Central memory CD8-positive, alpha-beta T cell (primary cell): Measurements from ENCODE around the gene CDK4.

ENCODE experiments used
- ATAC-seq: fragments of 150-1000 bp; cut with Tn5 transposase; replicated peaks from 2 replicates; pipeline ENCODE4 v1.10.0; 2022; ENCODE audit warnings: mild to moderate bottlenecking, moderate FRiP score, moderate number of reproducible peaks; ENCODE audit not compliant: poor library complexity, severe bottlenecking; ENCODE audit errors: extremely low read depth
- DNase-seq, 2 donors: peaks; one replicate each; pipeline ENCODE4 v3.0.0; 2021; ENCODE audit warnings: low spot score in 2 of 2
- H3K27ac Mint-ChIP-seq: one replicate; pipeline ENCODE4 v1.8.0; 2022; ENCODE audit warnings: low read depth, mild to moderate bottlenecking, moderate library complexity, mixed read lengths
- H3K27me3 Mint-ChIP-seq: one replicate; pipeline ENCODE4 v1.8.0; 2022; ENCODE audit warnings: mixed read lengths
- H3K36me3 Mint-ChIP-seq: one replicate; pipeline ENCODE4 v1.8.0; 2022; ENCODE audit warnings: mild to moderate bottlenecking, moderate library complexity, mixed read lengths; ENCODE audit not compliant: insufficient read depth
- H3K4me1 Mint-ChIP-seq: one replicate; pipeline ENCODE4 v1.8.0; 2022; ENCODE audit warnings: mixed read lengths
- H3K4me3 Mint-ChIP-seq: one replicate; pipeline ENCODE4 v1.8.0; 2022; ENCODE audit warnings: mild to moderate bottlenecking, moderate library complexity, mixed read lengths
- H3K9me3 Mint-ChIP-seq: one replicate; pipeline ENCODE4 v1.8.0; 2022; ENCODE audit warnings: mixed read lengths

Gene CDK4

DNA sequence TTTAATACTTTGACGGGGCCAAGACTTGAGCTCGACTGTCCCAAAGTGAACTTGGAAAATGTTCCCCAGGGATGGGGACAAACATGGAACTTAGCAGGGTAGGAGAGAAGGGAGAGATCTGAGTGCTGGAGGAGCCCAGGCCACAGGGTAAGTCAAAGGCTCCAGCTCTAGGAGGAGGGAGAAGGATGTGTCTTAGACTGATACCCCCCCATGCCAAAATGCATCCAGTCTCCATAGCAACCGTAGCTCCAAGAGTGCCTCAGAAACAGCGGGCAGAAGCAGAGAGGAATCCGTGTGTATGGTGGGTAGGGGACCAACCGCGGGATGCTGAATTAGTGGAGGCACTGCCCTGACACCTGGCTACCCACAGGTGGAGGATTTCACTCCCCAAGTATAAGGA, 12.7 kb downstream of the CDK4 start:
- Mint-ChIP-seq H3K4me1 (peaks cover 59% of the 10 kb centered on the region), H3K36me3 (peaks cover 27% of the 10 kb centered on the region), H3K9me3 (no peaks in the 10 kb centered on the region), H3K27me3 (no peaks in the 10 kb centered on the region), H3K27ac (peak overlapping the region; percentile 94), H3K4me3 (peak overlapping the region; percentile 83)
- ATAC-seq (no peak), DNase-seq (no peak)

DNA sequence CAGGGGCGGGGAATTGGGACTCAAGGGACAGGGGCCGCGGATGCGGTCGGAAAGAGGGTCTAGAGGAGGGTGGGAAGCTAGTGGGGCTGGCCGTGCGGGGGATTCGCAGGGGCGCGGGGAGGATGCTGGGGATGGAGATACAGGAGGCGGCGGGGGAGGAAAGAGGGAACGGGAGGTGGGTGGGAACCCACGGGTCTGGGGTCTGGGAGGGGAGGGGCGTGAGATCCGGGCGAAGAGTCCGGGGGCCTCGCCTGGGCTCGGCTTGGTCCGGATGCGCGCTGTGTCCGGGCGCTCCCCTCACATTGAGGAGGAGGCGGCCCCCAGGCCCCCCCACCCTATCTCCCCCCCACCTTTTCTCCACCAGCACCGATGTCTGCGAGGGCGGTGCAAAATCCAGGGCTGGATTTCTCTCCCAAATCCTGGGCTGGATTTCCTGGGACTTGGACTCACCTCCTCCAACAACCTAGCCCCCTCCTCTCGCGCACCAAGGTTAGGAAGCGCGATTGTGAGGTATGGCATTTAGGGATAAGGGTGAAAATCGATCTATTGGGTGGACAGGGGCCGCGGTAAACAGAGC, 13.4 kb downstream of the CDK4 start, which contains the start of gene AGAP2:
AGAP2 (minus strand) TSS at position 82 of the 577 bp plus-strand sequence. CDS start 496 bp downstream, outside the sequence.
- DNase-seq (no peak), ATAC-seq (no peak)
- Mint-ChIP-seq H3K27me3 (no peaks in the 10 kb centered on the region), H3K9me3 (no peaks in the 10 kb centered on the region), H3K36me3 (peaks cover 29% of the 10 kb centered on the region), H3K27ac (peak within 1 kb of the TSS; percentile 94), H3K4me1 (peaks cover 55% of the 10 kb centered on the region), H3K4me3 (peak within 1 kb of the TSS; percentile 83)

DNA sequence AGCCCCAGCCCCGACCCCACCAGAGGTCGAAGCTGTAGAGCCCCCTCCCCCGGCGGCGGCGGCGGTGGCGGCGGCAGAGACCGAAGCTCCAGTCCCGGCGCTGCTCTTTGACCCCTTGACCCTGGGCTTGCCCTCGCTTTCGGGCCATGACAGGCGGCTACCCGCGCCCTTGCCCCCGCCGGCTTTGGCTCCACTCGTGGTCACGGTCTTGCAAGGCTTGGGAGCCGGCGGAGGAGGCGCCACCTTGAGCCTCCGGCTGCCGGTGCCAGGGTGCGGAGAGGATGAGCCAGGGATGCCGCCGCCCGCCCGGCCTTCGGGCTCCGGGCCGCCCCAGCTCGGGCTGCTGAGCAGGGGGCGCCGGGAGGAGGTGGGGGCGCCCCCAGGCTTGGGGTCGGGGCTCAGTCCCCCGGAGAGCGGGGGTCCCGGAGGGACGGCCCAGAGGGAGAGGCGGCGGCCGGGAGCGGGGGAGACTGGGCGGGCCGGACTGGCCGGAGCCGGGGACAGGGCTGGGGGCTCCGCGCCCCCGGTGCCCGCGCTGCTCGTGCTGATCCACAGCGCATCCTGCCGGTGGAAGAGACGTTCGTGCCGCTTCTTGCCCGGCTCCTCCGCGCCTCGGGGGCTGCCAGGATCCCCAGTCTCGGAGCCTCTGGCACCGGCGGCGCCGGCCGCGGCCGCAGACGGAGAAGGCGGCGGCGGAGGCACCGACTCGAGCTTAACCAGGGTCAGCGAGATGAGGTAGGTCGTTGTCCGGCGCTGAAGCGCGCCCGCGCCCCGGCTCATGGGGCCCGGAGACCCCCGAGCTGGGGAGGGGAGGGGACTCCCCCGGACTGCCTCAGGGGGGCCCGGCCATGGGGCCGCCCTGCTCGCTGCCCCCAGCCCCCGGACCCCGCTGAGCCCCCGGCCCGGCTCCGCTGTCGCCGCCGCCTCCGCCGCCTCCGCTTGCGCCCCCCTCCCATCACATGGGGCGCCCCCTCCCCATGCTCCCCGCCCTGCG, 14.3 kb downstream of the CDK4 start:
- ATAC-seq = no peak
- Mint-ChIP-seq H3K36me3 (peaks cover 32% of the 10 kb centered on the region), H3K4me3 (no peak overlapping the region), H3K27ac (no peak overlapping the region), H3K27me3 (no peaks in the 10 kb centered on the region), H3K4me1 (peaks cover 59% of the 10 kb centered on the region), H3K9me3 (no peaks in the 10 kb centered on the region)
- no peak for DNase-seq

DNA sequence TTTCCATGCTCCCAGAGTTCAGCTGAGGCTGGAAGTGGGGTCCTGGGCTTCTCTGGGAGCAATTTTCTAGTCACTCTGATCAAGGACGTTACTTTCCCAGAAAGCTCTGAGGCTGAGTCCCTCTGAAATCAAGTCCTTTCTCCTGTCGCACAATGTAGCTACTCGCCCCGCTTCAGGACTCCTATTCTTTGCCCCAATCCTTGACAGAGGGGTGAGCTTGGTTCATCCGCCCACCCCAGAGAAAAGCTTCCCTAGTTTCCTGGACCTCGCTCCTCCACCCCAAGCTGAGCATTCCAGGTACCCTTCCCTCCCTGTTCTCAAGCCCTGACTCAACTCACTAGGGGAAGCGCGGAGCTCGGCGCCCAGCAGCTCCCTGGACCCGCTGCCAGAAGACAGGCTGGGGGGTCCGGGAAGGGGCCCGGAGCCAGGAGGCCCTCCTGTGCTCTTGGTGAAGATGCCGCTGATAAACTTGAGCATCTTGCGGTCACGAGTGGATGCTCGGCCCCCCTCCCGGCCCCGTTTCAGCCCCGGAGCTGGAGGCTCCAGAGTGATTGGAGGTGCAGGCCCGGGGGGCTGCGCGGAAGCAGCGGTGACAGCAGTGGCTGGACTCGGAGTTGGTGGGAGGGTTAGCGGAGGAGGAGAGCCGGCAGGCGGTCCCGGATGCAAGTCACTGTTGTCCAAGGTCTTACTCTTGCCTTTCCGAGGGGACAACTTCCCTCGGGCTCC, 15.2 kb downstream of the CDK4 start:
- H3K4me1 Mint-ChIP-seq = peaks cover 56% of the 10 kb centered on the region
- ATAC-seq = no peak
- H3K36me3 Mint-ChIP-seq = peaks cover 38% of the 10 kb centered on the region
- peak overlapping the region; percentile 84 for H3K27ac Mint-ChIP-seq
- H3K4me3 Mint-ChIP-seq = peak overlapping the region; percentile 13
- H3K9me3 Mint-ChIP-seq = no peaks in the 10 kb centered on the region
- no peak for DNase-seq
- H3K27me3 Mint-ChIP-seq = no peaks in the 10 kb centered on the region

DNA sequence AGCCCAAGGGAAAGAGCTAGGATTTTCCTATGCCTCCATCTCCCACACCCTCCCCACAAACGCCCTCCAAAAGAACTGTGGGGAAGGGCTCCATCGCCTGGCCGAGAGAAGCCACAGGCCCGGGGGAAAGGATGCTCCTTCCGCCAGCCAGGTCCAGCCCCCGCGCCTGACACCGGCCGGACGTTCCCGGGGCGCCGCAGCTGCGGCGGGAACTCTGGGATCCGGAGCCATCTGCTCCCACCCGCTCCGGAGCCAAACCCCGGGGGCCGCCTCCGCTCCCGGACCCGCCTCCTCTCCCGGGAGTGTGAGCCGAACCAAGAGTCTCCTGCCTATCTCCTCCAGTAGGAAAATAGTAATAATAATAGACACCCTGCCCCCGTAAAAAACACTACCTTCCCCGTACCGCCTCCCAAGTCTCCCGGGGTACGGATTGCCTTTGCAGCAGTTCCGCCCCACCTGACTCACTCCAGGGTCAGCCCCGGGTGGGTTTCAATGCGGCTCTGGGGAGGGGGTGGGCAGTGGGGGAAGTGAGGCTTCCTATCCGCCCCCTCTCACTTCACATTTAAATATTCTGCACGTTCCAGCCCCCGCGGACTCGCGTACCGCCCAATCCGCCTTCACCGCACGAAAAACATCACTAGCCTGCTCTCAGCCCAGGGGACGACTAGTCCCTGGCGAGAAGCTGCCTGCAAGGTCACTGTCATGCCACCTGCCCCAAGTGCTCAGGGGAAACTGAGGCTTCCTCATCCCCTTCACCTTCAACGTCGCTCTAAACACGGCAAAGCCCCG, 16.0 kb downstream of the CDK4 start:
- Mint-ChIP-seq H3K27ac (peak overlapping the region; percentile 84), H3K4me1 (peaks cover 49% of the 10 kb centered on the region), H3K27me3 (no peaks in the 10 kb centered on the region), H3K9me3 (no peaks in the 10 kb centered on the region), H3K36me3 (peaks cover 41% of the 10 kb centered on the region), H3K4me3 (peak overlapping the region; percentile 13)
- no peak for DNase-seq
- no peak for ATAC-seq

DNA sequence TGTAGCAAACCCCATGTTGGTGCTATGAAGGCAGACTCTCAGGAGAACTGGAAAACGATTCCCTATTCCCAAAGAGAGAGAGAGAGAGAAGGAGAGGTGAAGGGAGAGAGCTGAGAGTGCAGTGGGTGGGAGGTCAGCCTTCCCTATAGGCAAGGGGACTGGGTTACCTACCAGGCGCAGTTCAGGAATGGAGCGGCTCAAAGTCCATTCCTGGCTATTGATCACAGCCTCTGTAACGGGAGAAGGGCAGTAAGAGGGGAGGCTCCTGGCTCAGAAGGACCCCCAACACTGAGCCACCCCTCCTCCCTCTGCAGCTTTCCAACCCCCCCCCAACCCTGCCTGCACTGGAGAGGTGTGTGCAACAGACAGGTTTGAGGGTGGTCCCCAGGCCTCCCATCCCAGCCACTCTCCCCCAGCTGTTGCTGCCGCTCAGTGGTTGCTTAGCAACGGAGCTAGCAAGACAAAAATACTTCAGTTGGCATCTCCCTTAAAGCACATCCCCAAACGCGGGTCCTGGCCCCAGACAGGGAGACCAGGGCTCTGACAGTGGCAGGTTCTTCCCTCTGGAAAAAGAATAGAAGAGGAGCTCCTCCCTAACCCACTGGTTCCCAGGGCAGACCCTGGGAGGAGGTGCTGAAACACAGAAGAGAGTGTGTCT, 16.8 kb downstream of the CDK4 start:
- no peaks in the 10 kb centered on the region for H3K9me3 Mint-ChIP-seq
- peak overlapping the region; percentile 42 for H3K27ac Mint-ChIP-seq
- H3K4me1 Mint-ChIP-seq = peaks cover 40% of the 10 kb centered on the region
- H3K4me3 Mint-ChIP-seq = no peak overlapping the region
- peaks cover 40% of the 10 kb centered on the region for H3K36me3 Mint-ChIP-seq
- DNase-seq (no peak), ATAC-seq (no peak)
- H3K27me3 Mint-ChIP-seq = no peaks in the 10 kb centered on the region

DNA sequence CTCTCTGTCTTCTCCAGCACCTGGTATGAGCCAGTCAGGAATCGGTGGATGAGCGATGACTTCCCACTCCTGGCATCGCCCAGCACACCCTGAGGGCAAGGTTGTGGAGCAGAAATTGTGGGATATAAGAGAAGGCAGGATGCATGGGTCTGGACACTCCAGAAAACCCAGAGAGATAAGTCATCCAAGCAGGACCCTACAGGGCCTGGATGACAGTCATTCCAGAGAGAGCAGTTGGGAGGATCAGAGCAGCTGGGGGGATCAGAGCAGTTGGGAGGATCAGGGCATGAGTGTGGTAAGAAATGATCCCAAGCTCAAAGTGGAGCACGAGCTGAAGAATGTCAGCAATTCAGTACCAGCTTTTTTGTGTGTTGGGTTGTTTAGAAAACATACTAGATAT, 17.5 kb downstream of the CDK4 start:
- Mint-ChIP-seq H3K4me1 (peaks cover 39% of the 10 kb centered on the region), H3K9me3 (no peaks in the 10 kb centered on the region), H3K27ac (peak overlapping the region; percentile 42), H3K4me3 (no peak overlapping the region), H3K36me3 (peaks cover 45% of the 10 kb centered on the region), H3K27me3 (no peaks in the 10 kb centered on the region)
- DNase-seq (no peak), ATAC-seq (no peak)

DNA sequence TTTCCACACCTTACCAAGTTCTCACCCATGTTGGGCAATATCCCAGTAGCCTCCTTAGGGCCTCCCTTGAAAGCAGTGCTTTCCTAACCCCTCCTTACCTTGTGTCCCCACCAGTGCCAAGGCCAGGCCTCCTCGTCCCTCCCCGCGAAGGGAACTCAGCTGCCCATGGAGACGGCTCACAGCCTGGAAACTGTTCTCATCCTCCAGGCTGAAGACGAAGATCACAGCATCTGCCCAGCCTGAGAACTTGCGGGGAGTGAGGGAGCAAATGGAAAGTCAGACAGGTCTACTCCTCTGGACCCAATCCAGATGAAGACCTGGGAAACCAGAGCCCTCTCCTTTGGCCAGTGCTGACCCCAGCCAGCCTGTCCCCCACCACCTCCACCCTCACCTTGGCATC, 18.2 kb downstream of the CDK4 start:
- DNase-seq (no peak), ATAC-seq (no peak)
- peaks cover 46% of the 10 kb centered on the region for H3K36me3 Mint-ChIP-seq
- no peaks in the 10 kb centered on the region for H3K9me3 Mint-ChIP-seq
- no peak overlapping the region for H3K4me3 Mint-ChIP-seq
- H3K4me1 Mint-ChIP-seq = peaks cover 32% of the 10 kb centered on the region
- H3K27me3 Mint-ChIP-seq = no peaks in the 10 kb centered on the region
- H3K27ac Mint-ChIP-seq = no peak overlapping the region

DNA sequence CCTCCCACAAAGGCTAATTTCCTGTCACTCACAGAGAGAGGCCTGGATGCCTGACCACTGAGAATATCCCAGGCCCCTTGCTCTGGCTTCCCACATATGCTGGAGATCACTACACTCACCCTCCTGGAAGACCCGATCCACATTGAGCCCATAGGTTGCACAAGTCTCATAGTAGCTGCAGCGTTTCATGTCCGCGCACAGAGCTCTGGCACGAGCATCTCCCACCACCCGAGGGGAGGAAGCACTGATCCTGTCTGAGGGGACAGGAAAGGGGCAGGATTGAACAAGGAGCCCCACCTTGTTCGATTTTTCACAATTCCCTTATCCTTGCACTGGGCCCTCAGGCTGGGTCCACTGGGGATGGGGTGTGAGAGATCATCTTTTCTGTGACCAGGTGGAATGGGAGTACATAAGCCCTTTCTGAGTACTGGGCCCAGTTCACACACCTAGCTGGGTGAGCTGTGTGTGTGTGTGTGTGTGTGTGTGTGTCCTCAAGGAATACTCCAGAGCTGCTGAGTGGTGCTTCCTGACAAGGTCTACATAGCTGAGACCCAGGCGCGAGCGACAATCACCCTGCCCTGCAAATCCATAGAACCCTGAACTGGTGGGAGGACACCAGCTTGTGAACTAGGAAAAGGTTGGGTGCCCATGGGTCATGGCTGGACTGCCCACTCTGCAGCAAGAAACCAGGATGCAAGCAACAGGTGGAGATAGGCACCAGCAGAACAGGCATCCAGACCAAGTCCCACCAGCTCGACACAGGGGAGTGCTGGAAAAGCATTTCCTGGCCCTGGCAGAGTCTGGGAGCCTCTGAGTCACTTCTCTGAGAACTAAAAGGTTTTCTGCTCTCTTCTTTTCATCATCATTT, 19.1 kb downstream of the CDK4 start:
- no peak for ATAC-seq
- Mint-ChIP-seq H3K36me3 (peaks cover 52% of the 10 kb centered on the region), H3K4me1 (peaks cover 38% of the 10 kb centered on the region), H3K4me3 (no peak overlapping the region), H3K27me3 (no peaks in the 10 kb centered on the region), H3K27ac (peak overlapping the region; percentile 14), H3K9me3 (no peaks in the 10 kb centered on the region)
- no peak for DNase-seq

DNA sequence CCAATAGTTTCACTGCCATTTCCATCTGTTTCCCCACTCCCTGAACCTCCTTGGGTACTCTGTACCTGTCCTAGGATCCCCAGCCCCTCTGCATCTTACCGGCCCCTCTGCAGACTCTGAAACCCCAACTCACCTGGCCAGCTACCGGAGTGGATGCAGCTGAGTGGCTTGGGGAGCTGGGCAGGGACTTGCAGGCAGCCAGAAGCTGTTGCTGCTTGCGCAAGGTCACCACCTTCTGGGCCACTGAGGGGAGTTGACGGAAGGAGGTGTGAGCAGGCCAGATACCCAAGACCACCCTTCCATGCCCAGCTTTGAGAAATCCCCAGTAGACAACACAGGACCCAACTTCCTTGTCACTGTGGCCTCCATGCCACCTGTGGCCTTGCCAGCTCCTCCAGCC, 19.8 kb downstream of the CDK4 start:
- ATAC-seq (no peak), DNase-seq (no peak)
- Mint-ChIP-seq H3K36me3 (peaks cover 56% of the 10 kb centered on the region), H3K4me3 (no peak overlapping the region), H3K4me1 (peaks cover 41% of the 10 kb centered on the region), H3K9me3 (no peaks in the 10 kb centered on the region), H3K27ac (peak overlapping the region; percentile 14), H3K27me3 (no peaks in the 10 kb centered on the region)
